HPDE6-E6E7 (cell line): ENCODE measurements around the gene MAPKAPK5.
"Not testable (repeated sequence)": the region's sequence is repeated elsewhere in the genome, so short reads cannot be mapped to it uniquely, and the experiment has no call there.

Experiments
- DNase-seq: peaks from one replicate; pipeline ENCODE4 v3.0.0; 2011; ENCODE audit warnings: missing footprints; ENCODE audit errors: extremely low spot score

The MAPKAPK5 gene

DNA sequence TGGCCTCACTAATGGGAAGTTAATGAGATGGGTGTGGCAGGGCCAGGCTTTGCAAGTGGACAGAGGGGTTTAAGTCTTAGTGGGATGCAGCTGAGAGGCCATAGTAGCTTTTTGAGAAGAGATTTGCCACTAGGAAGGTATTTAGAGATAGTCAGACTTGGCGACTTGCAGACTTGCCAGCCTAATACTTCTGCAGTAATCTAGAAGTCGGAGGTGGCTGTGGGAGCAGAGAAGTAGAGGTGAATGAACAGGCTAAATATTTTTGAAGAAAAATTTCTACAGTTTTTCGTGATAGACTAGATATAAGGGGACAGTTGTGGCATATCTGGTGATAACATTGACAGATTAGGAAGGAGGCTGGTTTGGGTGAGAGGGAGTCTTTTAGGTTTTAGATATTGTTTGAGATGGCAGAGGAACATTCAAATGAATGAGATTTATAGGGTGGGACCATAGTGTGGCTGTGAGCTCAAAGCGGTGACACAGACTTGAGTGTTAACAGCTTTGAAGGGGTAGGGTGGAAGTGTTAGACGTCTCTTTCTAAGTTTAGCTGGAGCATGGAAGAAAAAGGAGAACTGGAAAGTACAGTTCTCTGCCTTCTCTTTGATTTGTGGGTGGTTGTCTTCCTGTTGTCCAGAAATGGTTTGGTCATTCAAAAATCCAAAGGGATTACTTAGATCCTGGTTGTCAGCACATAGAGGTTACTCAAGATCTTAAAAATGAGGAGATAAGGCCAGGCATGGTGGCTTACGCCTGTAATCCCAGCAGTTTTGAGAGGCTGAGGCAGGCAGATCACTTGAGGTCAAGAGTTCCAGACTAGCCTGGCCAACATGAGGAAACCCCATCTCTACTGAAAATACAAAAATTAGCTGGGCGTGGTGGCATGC is 44.9 kb downstream of the MAPKAPK5 start:
- DNase-seq: no peak

DNA sequence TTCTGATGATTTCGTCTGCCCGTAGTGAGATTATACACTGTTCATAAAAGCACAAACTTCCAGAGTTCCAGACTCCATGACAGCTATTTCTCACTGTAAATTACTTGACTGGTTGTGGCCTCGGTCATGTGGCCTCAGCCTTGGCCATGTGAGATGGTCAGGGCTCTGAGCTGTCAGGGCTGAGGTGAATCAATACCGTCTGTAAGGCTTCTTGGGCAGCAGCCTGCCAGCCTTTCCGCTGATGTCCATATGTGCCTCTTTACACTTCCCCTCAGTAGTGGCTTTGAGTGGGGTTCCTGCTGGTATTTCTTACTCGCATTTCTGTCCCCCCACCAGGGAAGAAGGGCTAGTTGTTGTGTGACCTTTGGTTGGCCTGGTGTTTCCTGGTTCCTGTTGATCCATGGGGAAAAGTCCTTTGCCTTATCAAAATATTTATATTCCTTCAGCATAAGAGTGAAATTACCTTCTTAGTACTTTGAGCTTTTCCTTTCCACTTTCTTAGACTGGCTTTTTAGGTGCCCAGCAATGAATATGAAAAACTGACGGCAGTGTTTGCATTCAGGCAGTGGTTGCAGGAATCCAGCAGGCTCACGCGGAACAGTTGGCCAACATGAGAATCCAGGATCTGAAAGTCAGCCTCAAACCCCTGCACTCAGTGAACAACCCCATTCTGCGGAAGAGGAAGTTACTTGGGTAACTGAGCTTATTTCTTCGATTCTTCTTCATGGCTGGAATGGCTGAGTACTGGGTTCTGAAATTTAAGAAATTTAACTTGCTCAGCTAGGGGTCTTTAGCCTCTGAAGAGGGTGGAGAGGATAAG is 46.1 kb downstream of the MAPKAPK5 start:
- no peak for DNase-seq

DNA sequence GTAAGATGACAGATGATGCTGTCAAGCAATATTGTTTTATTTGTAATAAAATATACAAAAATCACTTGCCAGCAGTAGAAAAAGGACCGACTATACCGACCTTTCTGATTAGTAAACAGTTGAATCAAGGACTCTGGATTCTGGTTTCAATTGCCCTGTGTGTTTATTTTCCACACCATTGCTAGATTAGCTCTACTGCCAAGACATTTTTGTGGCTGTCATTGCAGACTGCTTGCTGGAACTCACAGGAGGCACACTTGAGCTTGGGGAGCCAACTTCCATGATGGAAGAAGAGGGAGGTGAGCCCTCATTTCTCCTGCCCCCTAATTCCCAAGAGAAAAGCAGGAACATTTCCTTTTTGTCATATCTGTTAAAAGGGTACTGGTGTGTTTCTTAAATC is 51.3 kb downstream of the MAPKAPK5 start:
- DNase-seq: no peak

DNA sequence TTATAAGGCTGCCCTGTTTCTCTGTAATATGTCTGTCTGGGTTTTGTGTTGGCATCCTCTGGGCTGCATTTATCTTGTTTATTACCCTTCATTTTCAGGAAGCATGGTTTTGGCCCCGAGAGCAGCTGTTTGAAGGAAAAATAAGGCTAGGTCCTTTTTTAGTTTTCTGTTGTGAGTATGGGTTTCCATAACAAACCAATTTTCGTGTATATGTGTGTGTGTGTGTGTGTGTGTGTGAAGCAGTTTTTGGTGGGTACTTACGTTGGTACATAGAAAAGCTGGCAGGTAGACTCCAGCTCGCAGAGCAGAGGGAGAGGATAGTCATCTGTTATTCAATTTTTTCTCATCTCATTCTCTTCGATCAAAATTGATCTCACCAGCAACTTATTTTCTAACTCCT is 52.5 kb downstream of the MAPKAPK5 start:
- DNase-seq: no peak

DNA sequence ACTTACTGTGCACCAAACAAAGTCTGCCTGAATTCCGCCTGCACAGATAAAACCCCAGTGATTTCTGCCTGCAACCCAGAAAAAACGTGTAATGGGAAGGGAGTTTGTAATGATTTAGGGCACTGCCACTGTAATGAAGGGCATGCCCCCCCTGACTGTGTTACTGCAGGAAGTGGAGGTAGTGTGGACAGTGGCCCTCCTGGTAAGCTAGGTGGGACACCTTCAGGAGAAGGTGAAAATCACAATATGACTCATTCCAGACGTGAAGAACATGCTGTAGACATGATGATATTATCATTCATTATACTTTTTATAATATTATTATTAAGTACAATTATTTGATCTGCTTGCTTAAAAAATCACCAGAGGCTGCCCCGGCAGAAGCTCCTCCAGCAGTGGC is 59.2 kb downstream of the MAPKAPK5 start:
- no peak for DNase-seq

DNA sequence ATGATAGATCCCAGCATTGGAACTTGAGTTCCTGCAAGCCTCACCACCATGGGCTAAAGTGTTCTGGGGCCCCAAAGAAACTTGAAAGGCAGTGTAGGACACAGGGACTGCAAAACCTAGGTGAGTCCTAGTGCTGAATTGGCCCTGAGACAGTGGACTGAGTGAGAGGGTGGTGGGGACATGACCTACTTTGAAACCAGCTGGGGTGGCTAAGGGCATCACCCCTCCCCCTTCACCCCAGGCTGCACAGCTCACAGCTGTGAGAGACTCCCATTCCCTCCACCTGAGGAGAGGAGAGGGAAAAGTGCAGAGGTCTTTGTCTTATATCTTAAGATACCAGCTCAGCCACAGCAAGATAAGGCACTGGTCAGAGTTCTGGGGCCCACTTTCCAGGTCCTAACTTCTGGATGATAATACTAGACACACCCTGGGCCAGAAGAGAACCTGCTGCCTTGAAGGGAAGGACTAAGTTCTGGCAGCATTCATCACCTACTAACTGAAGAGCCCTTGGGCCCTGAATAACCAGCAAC is 62.5 kb downstream of the MAPKAPK5 start:
- DNase-seq: no peak

DNA sequence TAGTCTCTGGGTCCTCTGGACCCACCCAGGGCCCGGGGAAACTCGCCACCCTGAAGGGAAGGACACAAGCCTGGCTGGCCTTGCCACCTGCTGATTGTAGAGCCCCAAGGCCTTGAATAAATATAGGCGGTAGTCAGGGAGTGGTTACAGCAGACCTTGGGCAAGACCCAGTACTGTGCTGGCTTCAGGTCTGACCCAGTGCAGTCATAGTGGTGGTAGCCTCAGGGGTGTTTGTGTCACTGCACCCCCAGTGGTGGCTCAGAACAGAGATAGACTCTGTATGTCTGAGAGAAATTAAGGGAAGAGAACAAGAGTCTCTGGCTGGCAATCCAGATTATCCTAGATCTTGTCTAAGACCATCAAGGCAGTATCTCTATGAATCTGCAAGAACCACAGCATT is 63.5 kb downstream of the MAPKAPK5 start:
- DNase-seq: no peak

DNA sequence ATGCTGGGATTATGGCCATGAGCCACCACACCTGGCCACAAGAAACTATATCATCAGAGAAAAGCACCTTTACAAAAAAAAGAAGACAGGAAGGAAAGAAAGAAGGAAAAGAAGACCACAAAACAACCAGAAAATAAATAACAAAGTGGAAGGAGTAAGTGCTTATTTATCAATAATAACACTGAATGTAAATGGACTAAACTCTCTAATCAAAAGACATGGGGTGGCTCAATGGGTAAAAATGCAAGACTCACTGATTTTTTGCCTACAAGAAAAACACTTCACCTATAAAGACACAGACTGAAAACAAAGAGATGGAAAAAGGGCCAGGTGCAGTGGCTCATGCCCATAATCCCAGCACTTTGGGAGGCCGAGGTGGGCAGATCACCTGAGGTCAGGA is 65.7 kb downstream of the MAPKAPK5 start:
- no peak for DNase-seq

DNA sequence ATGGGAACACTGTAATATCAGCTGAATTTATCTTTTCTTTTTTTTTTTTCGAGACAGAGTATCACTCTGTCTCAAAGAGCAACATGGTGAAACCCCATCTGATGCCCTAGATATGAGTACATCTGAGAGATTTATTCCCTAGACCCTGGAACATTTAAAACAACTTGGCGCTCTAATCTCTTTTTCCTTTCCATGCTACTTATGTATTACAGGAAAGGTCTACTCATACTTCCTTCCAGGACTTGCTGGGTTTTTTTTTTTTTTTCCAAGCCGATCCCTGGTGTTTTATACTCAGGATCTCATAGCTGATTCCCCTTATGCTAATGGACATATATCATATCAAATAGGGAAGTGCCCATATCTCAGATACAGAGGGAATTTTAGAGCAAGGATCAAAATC is 83.1 kb downstream of the MAPKAPK5 start:
- DNase-seq: no peak

DNA sequence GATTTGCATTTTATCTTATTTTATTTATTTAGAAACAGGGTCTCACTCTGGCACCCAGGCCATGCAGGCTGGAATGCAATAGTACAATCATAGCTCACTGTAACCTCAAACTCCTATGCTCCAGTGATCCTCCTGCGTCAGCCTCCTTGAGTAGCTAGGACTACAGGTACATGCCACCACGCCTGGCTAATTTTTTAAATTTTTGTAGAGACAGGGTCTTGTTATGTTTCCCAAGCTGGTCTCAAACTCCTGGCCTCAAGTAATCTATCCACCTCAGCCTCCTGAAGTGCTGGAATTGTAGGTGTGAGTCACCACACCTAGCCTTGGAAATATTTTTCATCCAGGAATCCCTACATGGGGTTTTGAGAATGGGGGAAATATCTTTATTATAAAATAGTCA is 84.6 kb downstream of the MAPKAPK5 start:
- DNase-seq: no peak

DNA sequence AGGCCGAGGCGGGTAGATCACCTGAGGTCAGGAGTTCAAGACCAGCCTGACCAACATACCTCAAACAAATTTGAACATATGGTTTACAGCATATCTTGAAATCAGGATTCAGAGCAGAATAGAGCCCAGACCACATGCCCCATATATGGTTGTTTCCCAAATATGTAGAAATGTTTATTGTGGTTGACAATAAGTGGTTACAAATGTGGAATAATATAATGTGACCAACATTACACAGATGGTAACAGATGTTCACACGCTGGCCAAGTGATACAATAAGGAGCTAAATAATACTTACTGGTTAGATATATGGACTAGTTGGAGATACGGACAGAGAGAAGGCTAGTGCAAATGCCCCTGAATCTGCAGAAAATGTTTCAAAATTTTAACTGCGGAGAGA is 85.3 kb downstream of the MAPKAPK5 start:
- no peak for DNase-seq

DNA sequence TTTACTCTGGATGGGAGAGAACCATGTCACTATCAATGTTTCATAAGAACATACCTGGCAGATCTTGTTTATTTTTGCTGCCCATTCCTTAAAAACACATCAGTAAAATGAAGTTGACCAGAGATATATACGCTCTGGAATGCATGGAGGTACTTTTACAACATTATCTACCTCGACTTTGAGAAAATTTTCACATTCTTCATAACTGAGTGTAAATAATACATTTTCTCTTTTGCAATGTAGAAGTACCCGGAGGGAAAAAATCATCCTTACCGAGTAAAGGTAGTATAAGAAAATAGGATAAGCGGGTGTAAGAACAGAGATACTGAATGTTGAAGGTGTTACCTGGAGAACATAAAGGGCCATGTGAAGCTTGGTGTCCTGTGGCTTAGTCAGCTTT is 90.2 kb downstream of the MAPKAPK5 start:
- no peak for DNase-seq

DNA sequence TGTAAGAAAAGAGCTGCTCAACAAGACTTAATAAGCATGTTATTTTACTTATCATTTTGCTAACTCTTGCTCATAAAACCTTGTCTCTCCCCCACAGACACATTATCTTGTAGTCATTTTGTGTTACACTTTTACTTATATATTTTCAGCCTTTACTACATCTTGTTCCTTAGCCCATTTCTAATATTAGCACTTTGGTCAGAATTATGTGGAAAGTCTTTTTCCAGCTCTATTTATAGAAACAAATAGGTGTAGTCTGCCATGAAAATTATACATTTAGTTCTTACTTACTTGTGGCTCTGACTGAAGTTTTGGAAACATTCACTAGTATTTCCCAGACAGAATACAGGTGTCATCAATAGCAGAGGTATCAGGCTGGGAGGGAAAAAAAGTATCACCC is 94.8 kb downstream of the MAPKAPK5 start:
- DNase-seq: no peak

DNA sequence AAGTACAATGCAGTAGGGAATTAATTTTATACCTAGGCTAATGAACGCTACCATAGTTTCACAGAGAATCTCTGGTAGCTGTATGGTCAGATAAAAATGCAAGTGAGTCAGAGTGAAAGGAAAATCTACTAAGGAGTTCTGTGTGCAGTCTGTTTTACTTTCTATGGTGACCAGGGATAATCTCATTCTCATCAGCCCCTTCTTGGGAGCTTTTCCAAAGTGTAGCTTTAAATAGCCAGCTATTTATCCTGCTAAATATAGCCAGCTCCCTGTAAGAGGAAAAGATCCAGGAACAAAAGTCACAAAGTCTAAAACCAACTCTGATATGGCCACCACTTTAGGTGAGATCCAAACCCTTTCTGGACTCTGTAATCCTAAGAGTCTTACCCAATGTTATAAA is 95.4 kb downstream of the MAPKAPK5 start:
- no peak for DNase-seq

DNA sequence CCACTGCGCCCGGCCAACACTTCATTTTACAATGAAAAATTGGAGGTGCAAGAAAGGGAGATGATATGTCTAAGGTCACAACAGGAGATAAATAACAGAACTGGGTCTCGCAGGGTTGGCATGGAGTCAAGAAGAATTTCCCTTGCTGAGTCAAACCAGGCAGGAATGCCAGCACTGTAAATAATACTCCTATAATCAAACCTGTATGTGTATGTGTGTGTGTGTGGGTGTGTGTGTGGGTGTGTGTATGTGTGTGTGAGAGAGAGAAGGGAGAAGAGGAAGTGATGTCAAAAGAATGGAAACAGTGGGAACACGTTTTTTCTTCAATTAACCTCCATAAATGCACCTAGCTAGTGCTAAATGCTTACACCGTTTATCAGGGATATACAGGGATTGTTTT is 100.5 kb downstream of the MAPKAPK5 start:
- peak; percentile 16 for DNase-seq

DNA sequence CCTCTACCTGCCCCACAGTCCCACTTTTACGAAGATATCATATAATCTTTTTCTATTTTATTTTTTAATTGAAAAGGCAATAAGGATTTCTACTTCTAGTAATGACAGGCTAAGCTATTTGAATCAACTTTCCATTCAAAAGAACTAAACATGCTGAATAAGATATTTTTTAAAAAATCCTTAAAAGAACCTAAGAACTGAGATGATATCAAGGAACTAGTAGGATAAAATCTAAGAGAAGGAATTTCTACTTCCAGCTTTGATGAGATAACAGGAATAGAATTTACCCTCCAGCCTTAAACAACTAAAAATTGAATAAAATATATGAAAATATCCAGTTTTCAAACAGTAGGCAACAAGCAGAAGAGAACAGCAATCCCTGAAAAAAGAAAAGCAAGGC is 101.9 kb downstream of the MAPKAPK5 start:
- DNase-seq: no peak

DNA sequence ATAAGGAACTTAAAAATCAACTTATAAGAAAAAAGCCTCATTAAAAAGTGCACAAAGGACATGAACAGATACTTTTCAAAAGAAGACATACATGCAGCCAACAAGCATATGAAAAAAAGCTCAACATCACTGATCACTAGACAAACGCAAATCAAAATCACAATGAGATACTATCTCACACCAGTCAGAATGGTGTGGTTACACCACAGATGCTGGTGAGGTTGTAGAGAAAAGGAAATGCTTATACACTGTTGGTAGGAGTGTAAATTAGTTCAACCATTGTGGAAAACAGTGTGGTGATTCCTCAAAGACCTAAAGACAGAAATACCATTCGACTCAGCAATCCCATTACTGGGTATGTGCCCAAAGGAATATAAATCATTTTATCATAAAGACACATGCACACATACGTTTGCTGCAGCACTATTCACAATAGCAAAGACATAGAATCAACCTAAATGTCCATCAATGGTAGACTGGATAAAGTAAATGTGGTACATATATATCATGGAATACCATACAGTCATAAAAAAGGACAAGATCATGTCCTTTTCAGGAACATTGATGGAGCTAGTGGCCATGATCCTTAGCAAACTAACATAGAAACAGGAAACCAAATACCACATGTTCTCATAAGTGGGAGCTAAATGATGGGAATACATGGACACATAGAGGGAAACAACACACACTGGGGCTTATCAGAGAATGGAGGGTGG is 109.1 kb downstream of the MAPKAPK5 start:
- not testable (repeated sequence) for DNase-seq
